DOHH2 (cell line): ENCODE data around the gene NET1.

ENCODE experiments used
- H3F3A ChIP-seq: fragments of 200-600 bp; sonication (generic), shearing (Covaris generic); 2 replicates; pipeline ENCODE4 v1.6.0; 2016; ENCODE audit warnings: antibody characterized with exemption, mild to moderate bottlenecking; ENCODE audit not compliant: control insufficient read depth, insufficient read depth
- H3K27ac ChIP-seq: fragments of 200-600 bp; sonication (generic); 2 replicates; pipeline ENCODE4 v1.5.1; 2014; ENCODE audit warnings: low read depth, mild to moderate bottlenecking, low read length, moderate library complexity
- H3K27me3 ChIP-seq: fragments of 200-600 bp; sonication (generic); 2 replicates; pipeline ENCODE4 v1.6.1; 2014; ENCODE audit warnings: mild to moderate bottlenecking, low read length, mixed read lengths; ENCODE audit not compliant: control insufficient read depth
- H3K36me3 ChIP-seq: fragments of 200-600 bp; sonication (generic); 2 replicates; pipeline ENCODE4 v1.6.1; 2014; ENCODE audit warnings: mild to moderate bottlenecking, low read length, moderate library complexity, mixed read lengths; ENCODE audit not compliant: control insufficient read depth
- H3K4me1 ChIP-seq: fragments of 200-600 bp; sonication (generic); 2 replicates; pipeline ENCODE4 v1.6.1; 2014; ENCODE audit warnings: mild to moderate bottlenecking, low read length, mixed read lengths; ENCODE audit not compliant: control insufficient read depth
- H3K4me2 ChIP-seq: fragments of 200-600 bp; sonication (generic); 2 replicates; pipeline ENCODE4 v1.6.0; 2014; ENCODE audit warnings: mild to moderate bottlenecking, low read length, moderate library complexity
- H3K4me3 ChIP-seq: fragments of 200-600 bp; sonication (generic); 2 replicates; pipeline ENCODE4 v1.5.1; 2014; ENCODE audit warnings: mild to moderate bottlenecking, low read length, mixed read lengths
- H3K79me2 ChIP-seq: fragments of 200-600 bp; sonication (generic); 2 replicates; pipeline ENCODE4 v1.6.1; 2014; ENCODE audit warnings: mild to moderate bottlenecking, low read length, mixed read lengths; ENCODE audit not compliant: control insufficient read depth
- H3K9me2 ChIP-seq: fragments of 200-600 bp; sonication (generic); replicated peaks from 2 replicates; pipeline ENCODE4 v1.6.1; 2014; ENCODE audit warnings: mild to moderate bottlenecking, low read length, mixed read lengths; ENCODE audit not compliant: control insufficient read depth
- H3K9me3 ChIP-seq: fragments of 200-600 bp; sonication (generic); 2 replicates; pipeline ENCODE4 v1.6.1; 2014; ENCODE audit warnings: antibody characterized with exemption, low read length, mixed read lengths; ENCODE audit not compliant: control insufficient read depth, insufficient read depth
- H4K20me1 ChIP-seq: fragments of 200-600 bp; sonication (generic); 2 replicates; pipeline ENCODE4 v1.6.0; 2014; ENCODE audit warnings: low read depth, mild to moderate bottlenecking, antibody characterized with exemption, low read length, moderate library complexity; ENCODE audit not compliant: control insufficient read depth, insufficient read depth
- EZH2phosphoT487 ChIP-seq: fragments of 200-600 bp; sonication (generic); IDR thresholded peaks from 2 replicates; pipeline ENCODE4 v1.6.1; 2017; ENCODE audit warnings: borderline replicate concordance, mild to moderate bottlenecking, antibody characterized with exemption, low read length, moderate library complexity, mixed read lengths
- TF ChIP-seq, protein P1 (sequence below): fragments of 200-600 bp; sonication (generic); IDR thresholded peaks from one replicate; pipeline ENCODE4 v1.5.1; 2014; ENCODE audit warnings: antibody characterized with exemption, mild to moderate bottlenecking, low read depth, low read length; ENCODE audit not compliant: poor library complexity, severe bottlenecking

Gene NET1

GRCh38 chr10:5461914-5462840 lies 49.8 kb downstream of the NET1 start:
- H3K79me2 ChIP-seq = no peaks in the 10 kb centered on the region
- peaks cover 34% of the 10 kb centered on the region for H3K36me3 ChIP-seq
- H3K27ac ChIP-seq = no peak overlapping the region
- H3K9me2 ChIP-seq = no peaks in the 10 kb centered on the region
- no peak overlapping the region for H3K4me3 ChIP-seq
- H3F3A ChIP-seq = peaks cover 2% of the 10 kb centered on the region; the same call in 1 of the 2 replicates
- no peaks in the 10 kb centered on the region for H3K4me1 ChIP-seq
- no peak overlapping the region for H3K4me2 ChIP-seq
- no peaks in the 10 kb centered on the region for H3K9me3 ChIP-seq
- TF ChIP-seq, protein P1, sequence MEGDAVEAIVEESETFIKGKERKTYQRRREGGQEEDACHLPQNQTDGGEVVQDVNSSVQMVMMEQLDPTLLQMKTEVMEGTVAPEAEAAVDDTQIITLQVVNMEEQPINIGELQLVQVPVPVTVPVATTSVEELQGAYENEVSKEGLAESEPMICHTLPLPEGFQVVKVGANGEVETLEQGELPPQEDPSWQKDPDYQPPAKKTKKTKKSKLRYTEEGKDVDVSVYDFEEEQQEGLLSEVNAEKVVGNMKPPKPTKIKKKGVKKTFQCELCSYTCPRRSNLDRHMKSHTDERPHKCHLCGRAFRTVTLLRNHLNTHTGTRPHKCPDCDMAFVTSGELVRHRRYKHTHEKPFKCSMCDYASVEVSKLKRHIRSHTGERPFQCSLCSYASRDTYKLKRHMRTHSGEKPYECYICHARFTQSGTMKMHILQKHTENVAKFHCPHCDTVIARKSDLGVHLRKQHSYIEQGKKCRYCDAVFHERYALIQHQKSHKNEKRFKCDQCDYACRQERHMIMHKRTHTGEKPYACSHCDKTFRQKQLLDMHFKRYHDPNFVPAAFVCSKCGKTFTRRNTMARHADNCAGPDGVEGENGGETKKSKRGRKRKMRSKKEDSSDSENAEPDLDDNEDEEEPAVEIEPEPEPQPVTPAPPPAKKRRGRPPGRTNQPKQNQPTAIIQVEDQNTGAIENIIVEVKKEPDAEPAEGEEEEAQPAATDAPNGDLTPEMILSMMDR = no peak
- TF ChIP-seq EZH2phosphoT487 = no peak
- no peaks in the 10 kb centered on the region for H4K20me1 ChIP-seq
- H3K27me3 ChIP-seq = no peaks in the 10 kb centered on the region

DNA sequence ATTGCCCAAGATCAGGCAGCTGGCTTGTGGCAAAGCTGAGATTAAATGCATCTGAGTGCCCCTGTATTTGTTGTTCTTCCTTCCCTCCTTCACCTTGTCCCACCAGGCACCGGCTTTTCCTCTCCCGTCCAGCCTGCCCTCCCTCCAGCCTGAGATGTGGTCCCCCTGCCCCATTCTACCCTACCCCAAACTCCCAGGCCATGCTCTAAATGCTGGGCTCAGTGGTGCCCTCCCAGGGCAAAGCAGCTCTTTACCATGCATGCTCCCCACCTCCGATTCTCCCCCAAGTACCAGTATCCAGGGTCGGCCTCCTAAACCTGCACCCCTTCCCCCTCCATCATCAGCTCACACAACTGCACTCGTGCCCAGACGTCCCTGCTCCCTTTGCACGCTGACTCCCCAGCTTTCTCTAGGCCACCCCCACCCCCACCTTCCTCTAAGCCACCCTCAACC lies 50.5 kb downstream of the NET1 start:
- Histone ChIP-seq H3K4me1 (no peaks in the 10 kb centered on the region), H3K9me3 (no peaks in the 10 kb centered on the region), H3K9me2 (no peaks in the 10 kb centered on the region), H3K27me3 (no peaks in the 10 kb centered on the region), H3K4me3 (no peak overlapping the region), H3K27ac (no peak overlapping the region), H3K36me3 (peaks cover 29% of the 10 kb centered on the region), H4K20me1 (no peaks in the 10 kb centered on the region), H3F3A (peaks cover 2% of the 10 kb centered on the region; the same call in 1 of the 2 replicates), H3K4me2 (no peak overlapping the region), H3K79me2 (no peaks in the 10 kb centered on the region)
- TF ChIP-seq EZH2phosphoT487 = no peak
- TF ChIP-seq, protein P1 = no peak

DNA sequence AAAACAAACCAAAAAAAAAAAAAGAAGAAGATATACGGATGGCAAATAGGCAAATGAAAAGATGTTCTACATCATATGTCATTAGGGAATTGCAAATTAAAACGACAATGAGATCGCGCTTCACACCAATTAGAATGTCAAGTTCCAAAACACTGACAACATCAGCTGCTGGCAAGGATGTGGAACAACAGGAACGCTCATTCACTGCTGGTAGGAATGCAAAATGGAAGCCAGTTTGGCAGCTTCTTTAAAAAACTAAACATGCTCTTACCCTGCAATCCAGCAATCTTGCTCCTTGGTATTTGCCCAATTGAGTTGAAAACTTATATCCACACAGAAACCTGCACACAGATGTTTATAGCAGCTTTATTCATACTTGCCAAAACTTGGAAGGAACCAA lies 52.2 kb downstream of the NET1 start:
- no peak overlapping the region for H3K4me3 ChIP-seq
- no peaks in the 10 kb centered on the region for H3K9me3 ChIP-seq
- H3K4me1 ChIP-seq = no peaks in the 10 kb centered on the region
- no peaks in the 10 kb centered on the region for H3K79me2 ChIP-seq
- peaks cover 13% of the 10 kb centered on the region for H3K36me3 ChIP-seq
- TF ChIP-seq, protein P1 = no peak
- TF ChIP-seq EZH2phosphoT487 = no peak
- no peaks in the 10 kb centered on the region for H3K9me2 ChIP-seq
- H3F3A ChIP-seq = peaks cover 2% of the 10 kb centered on the region; the same call in 1 of the 2 replicates
- no peaks in the 10 kb centered on the region for H3K27me3 ChIP-seq
- no peaks in the 10 kb centered on the region for H4K20me1 ChIP-seq
- no peak overlapping the region for H3K4me2 ChIP-seq
- H3K27ac ChIP-seq = no peak overlapping the region
